WTC11 (cell line): Measurements from ENCODE around the gene GUCD1.

ENCODE experiments used
- CREB1 ChIP-seq: sonication (generic); formaldehyde crosslinking; IDR thresholded peaks from 2 replicates; pipeline ENCODE4 v1.8.0; 2023; ENCODE audit warnings: mild to moderate bottlenecking, missing genetic modification reagents
- CTCF ChIP-seq: fragments of 200-600 bp; IDR thresholded peaks from 2 replicates; pipeline ENCODE4 v1.8.0; 2022; ENCODE audit warnings: antibody characterized with exemption
- TP53 ChIP-seq: sonication (generic); formaldehyde crosslinking; IDR thresholded peaks from 2 replicates; pipeline ENCODE4 v1.8.1; 2023; ENCODE audit warnings: mild to moderate bottlenecking, missing genetic modification reagents
- ZNF232 ChIP-seq: sonication (generic); formaldehyde crosslinking; IDR thresholded peaks from 2 replicates; pipeline ENCODE4 v1.8.0; 2022; ENCODE audit warnings: mild to moderate bottlenecking, missing genetic modification reagents
- TF ChIP-seq, protein P1 (sequence below): sonication (generic); formaldehyde crosslinking; IDR thresholded peaks from 2 replicates; pipeline ENCODE4 v1.8.1; 2022; ENCODE audit warnings: missing genetic modification reagents, borderline replicate concordance

- TF ChIP-seq CTCF: no peak
- peak; percentile 99 for TF ChIP-seq TP53 (CRISPR knock-in tag)
- TF ChIP-seq CREB1 (CRISPR knock-in tag): peak; percentile 98
- TF ChIP-seq, protein P1, sequence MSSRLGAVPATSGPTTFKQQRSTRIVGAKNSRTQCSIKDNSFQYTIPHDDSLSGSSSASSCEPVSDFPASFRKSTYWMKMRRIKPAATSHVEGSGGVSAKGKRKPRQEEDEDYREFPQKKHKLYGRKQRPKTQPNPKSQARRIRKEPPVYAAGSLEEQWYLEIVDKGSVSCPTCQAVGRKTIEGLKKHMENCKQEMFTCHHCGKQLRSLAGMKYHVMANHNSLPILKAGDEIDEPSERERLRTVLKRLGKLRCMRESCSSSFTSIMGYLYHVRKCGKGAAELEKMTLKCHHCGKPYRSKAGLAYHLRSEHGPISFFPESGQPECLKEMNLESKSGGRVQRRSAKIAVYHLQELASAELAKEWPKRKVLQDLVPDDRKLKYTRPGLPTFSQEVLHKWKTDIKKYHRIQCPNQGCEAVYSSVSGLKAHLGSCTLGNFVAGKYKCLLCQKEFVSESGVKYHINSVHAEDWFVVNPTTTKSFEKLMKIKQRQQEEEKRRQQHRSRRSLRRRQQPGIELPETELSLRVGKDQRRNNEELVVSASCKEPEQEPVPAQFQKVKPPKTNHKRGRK: peak; percentile 91; the same call in 1 of the 2 replicates
- peak; percentile 99 for TF ChIP-seq ZNF232
These were observed 60.2 kb downstream of the GUCD1 start, which contains the start of gene UPB1 for GRCh38 chr22:24494528-24495364.
